ENCODE results near the gene FAM13B.
A peak's percentile ranks its signal among the peaks of the same experiment; 100 is the strongest.

The FAM13B gene

DNA sequence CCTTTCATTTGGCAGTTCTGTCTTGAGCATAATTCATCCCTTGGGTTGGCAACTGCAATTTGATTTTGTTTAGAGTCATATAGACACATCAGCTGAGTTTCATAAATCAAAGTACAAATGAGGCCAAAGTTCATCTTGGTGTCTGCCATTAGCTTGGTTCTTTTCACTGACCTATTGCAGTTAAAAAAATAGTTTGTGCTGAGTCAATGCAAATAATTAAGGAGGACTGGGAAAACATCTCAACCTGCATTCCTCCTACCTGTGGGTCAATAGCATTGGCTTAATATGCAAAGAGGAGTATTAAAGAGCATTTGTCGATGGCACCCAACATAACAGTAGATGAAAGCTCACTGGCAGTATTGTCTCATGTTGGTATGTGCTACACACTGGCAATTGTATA, 142.0 kb downstream of the FAM13B start:
- Histone ChIP-seq H3K27ac (ENCODE audit: low read depth, low read length, poor library complexity, severe bottlenecking) (no peak overlapping the region), H3K36me3 (ENCODE audit: insufficient read depth, low read length) (no peaks in the 10 kb centered on the region), H4K20me1 (ENCODE audit: insufficient read depth, low read length) (no peaks in the 10 kb centered on the region), H3K27me3 (ENCODE audit: insufficient read depth, low read length) (no peaks in the 10 kb centered on the region), H3F3A (ENCODE audit: insufficient read depth, low read length) (no peaks in the 10 kb centered on the region), H3K4me1 (ENCODE audit: insufficient read depth, low read length, severe bottlenecking) (peaks cover 31% of the 10 kb centered on the region), H2AFZ (ENCODE audit: low read length) (no peak overlapping the region), H3K9me2 (ENCODE audit: low read depth, low read length) (no peaks in the 10 kb centered on the region), H3K4me3 (ENCODE audit: low read depth, low read length, poor library complexity, severe bottlenecking) (no peak overlapping the region), H3K79me2 (ENCODE audit: insufficient read depth, low read length) (no peaks in the 10 kb centered on the region), H3K9ac (ENCODE audit: low read length) (no peak overlapping the region), H3K4me2 (ENCODE audit: low read length) (no peak overlapping the region), H3K9me3 (ENCODE audit: low read length) (no peaks in the 10 kb centered on the region)
- TF ChIP-seq, protein P1, sequence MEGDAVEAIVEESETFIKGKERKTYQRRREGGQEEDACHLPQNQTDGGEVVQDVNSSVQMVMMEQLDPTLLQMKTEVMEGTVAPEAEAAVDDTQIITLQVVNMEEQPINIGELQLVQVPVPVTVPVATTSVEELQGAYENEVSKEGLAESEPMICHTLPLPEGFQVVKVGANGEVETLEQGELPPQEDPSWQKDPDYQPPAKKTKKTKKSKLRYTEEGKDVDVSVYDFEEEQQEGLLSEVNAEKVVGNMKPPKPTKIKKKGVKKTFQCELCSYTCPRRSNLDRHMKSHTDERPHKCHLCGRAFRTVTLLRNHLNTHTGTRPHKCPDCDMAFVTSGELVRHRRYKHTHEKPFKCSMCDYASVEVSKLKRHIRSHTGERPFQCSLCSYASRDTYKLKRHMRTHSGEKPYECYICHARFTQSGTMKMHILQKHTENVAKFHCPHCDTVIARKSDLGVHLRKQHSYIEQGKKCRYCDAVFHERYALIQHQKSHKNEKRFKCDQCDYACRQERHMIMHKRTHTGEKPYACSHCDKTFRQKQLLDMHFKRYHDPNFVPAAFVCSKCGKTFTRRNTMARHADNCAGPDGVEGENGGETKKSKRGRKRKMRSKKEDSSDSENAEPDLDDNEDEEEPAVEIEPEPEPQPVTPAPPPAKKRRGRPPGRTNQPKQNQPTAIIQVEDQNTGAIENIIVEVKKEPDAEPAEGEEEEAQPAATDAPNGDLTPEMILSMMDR (IDR thresholded peaks at IDR 0.05; ENCODE audit: low read length) = no peak

DNA sequence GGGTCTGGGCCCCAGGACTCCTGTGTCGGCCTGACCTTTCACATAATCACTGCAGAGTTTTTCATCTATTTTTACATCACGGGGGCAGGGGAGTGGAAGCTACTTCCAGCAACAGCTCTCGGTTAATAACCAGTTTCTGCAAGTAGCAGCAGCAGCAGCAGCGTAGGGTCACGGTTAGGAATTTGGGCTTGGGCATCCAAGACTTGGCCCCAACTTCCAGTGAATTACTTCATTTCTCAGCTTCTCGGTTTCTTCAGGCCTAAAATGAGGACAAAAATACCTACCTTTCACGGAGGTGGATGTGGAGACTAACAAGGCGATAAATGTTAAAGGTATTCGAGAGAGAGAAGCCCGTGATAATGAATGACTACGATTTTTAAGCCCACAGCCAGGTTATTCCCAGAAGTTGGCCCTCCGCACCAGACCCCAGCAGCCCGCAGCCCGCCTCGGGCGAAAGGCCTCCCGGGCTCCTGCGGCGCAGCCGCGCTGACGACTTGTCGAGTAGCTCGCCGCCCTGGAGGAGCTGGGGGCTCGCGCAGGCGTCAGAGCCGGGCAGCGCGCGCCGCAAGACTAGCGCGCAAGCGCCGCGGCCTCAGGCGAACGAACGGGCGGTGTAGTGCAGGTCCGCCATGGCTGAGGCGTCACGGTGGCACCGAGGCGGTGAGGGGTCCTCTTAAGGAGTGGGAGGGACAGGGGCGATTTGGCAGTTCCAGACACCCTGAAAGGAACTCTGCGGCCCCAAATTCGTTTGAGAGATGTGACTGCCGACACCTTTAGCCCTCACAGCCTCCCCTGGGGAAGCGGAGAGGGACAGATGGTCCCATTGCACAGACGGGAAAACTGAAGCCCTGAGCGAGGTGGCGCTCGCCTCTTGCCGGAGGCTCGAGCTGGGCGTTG, 143.8 kb downstream of the FAM13B start, which contains the start of gene PKD2L2:
PKD2L2 (plus strand) TSS at position 595 of the 897 bp plus-strand sequence; CDS start at position 630, 35 bp downstream.
- peak within 1 kb of the TSS; percentile 19 for H3K27ac ChIP-seq (ENCODE audit: low read depth, low read length, poor library complexity, severe bottlenecking)
- TF ChIP-seq, protein P1 (IDR thresholded peaks at IDR 0.05; ENCODE audit: low read length) = peak; percentile 42; the same call in 1 of the 2 replicates
- TF ChIP-seq EZH2 (IDR thresholded peaks at IDR 0.05; ENCODE audit: borderline replicate concordance, low read length) = no peak

DNA sequence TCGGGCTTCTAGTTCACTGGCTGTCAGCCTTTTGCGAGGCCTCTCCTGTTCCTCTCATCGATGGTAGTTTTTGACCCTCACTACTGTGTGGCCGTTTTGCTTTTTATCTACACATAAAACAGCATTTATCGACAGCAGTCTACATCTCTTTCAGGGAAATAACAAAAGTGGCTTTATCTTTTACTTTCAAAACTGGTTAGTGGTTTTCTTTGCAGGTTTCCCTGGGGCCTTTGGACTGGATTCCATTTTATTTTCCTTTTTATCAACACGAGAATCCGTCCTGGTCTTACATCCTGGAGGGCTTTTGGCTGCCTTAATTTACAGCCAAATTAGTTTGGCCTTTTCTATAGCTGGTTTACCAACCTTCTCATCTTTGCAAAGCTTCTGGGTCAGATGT, 144.4 kb downstream of the FAM13B start:
- H3K9ac ChIP-seq (ENCODE audit: low read length) = peak overlapping the region; percentile 82
- H3K4me3 ChIP-seq (ENCODE audit: low read depth, low read length, poor library complexity, severe bottlenecking) = peak overlapping the region; percentile 69

More for the DNA sequence above, 143.8 kb downstream of the FAM13B start, which contains the start of gene PKD2L2:
- no peaks in the 10 kb centered on the region for H3K9me2 ChIP-seq (ENCODE audit: low read depth, low read length)
- no peaks in the 10 kb centered on the region for H3K9me3 ChIP-seq (ENCODE audit: low read length)
- no peaks in the 10 kb centered on the region for H3K79me2 ChIP-seq (ENCODE audit: insufficient read depth, low read length)
- no peaks in the 10 kb centered on the region for H3F3A ChIP-seq (ENCODE audit: insufficient read depth, low read length)
- peaks cover 31% of the 10 kb centered on the region for H3K4me1 ChIP-seq (ENCODE audit: insufficient read depth, low read length, severe bottlenecking)
- H3K9ac ChIP-seq (ENCODE audit: low read length) = peak within 1 kb of the TSS; percentile 82
- peak within 1 kb of the TSS; percentile 54 for H2AFZ ChIP-seq (ENCODE audit: low read length)
- H3K27me3 ChIP-seq (ENCODE audit: insufficient read depth, low read length) = no peaks in the 10 kb centered on the region
- peak within 1 kb of the TSS; percentile 69 for H3K4me3 ChIP-seq (ENCODE audit: low read depth, low read length, poor library complexity, severe bottlenecking)
- H3K36me3 ChIP-seq (ENCODE audit: insufficient read depth, low read length) = no peaks in the 10 kb centered on the region
- H4K20me1 ChIP-seq (ENCODE audit: insufficient read depth, low read length) = no peaks in the 10 kb centered on the region
- peak within 1 kb of the TSS; percentile 85 for H3K4me2 ChIP-seq (ENCODE audit: low read length)

More for the DNA sequence above, 144.4 kb downstream of the FAM13B start:
- Histone ChIP-seq H3F3A (ENCODE audit: insufficient read depth, low read length) (no peaks in the 10 kb centered on the region), H3K36me3 (ENCODE audit: insufficient read depth, low read length) (no peaks in the 10 kb centered on the region), H3K4me1 (ENCODE audit: insufficient read depth, low read length, severe bottlenecking) (peaks cover 31% of the 10 kb centered on the region), H3K9me3 (ENCODE audit: low read length) (no peaks in the 10 kb centered on the region), H2AFZ (ENCODE audit: low read length) (0 out of 2 replicates have a peak overlapping the region, but pooled peaks have one; percentile 54), H4K20me1 (ENCODE audit: insufficient read depth, low read length) (no peaks in the 10 kb centered on the region), H3K9me2 (ENCODE audit: low read depth, low read length) (no peaks in the 10 kb centered on the region), H3K4me2 (ENCODE audit: low read length) (peak overlapping the region; percentile 85), H3K27ac (ENCODE audit: low read depth, low read length, poor library complexity, severe bottlenecking) (peak overlapping the region; percentile 19), H3K27me3 (ENCODE audit: insufficient read depth, low read length) (no peaks in the 10 kb centered on the region), H3K79me2 (ENCODE audit: insufficient read depth, low read length) (no peaks in the 10 kb centered on the region)
- TF ChIP-seq EZH2 (IDR thresholded peaks at IDR 0.05; ENCODE audit: borderline replicate concordance, low read length) = no peak
- TF ChIP-seq, protein P1 (IDR thresholded peaks at IDR 0.05; ENCODE audit: low read length) = no peak

Data from OCI-LY1 (cell line).